8988T (cell line): ENCODE results near the gene HLA-F.
A peak's percentile ranks its signal among the peaks of the same experiment; 100 is the strongest.

ENCODE experiments used
- DNase-seq: peaks from one replicate; pipeline ENCODE4 v3.0.0; 2011

HLA-F gene

GRCh38 chr6:29723262-29723665 is at the start of gene HLA-F:
HLA-F (plus strand) TSS chr6:29723434; CDS start chr6:29723464, 30 bp downstream.
- DNase-seq: peak; percentile 68

- DNase-seq: no peak
These were observed 49.2 kb upstream of the HLA-F start for GRCh38 chr6:29674008-29674407.

DNA sequence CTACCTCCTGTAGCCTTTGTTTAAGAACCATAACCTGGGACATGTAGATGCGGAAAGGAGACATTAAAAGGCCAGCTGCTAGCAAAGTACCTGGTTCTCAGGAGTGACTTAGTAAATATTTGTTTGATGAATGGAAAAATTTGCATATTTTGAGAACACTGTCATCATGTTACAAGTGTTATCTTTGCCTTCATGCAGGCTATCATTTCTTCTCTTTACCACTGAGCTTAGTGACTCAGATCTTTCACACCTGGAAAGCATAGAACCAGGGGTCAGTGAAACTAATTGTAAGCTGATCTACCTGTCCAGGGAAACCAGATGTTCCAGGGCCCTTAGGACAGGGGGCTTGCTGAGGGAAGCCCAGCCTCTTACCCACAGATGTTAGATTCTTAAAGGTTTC is 47.7 kb upstream of the HLA-F start:
- DNase-seq: no peak

GRCh38 chr6:29676981-29677601 is 46.1 kb upstream of the HLA-F start:
- DNase-seq: no peak

- DNase-seq: no peak
These were observed 45.1 kb upstream of the HLA-F start for GRCh38 chr6:29678114-29678513.

DNA sequence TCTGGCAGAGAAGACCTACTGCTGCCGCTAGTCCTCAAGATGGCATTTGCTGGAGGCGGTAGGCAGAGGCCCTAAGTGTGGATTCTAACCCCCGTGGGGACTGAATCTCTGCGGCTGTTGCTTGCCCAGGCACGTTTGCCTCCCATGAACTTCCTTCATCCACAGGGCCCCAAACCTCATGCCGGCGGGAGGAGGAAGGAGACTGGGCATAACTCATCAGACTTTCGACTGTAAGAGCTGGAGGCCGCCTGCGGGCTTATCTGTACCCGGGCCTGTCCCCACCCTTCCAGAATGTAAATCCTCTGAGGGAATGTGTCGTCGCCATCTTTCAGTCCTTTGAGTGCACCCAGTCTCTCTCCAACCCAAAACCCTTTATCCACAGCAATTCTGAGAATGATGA is 43.3 kb upstream of the HLA-F start:
- DNase-seq: no peak

DNA sequence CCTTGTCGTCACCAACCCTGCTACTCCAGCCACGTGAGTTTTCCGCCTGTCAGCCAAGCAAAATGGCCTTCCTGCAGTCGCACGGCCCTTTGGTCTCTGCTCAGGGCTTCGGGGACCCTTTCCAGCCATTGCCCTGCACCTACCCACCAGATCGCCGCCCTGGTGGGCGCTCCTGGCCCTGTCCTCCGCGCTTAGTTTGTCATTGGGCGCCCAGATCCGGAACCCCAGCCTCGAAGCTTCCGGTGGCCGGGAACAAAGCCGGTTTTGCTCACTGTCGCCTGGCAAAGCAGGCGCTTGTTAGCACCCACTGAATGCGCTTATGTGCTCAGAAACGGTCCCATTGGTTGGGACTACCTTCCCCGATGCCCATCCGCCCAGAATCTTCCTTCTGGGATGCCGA is 42.8 kb upstream of the HLA-F start:
- no peak for DNase-seq

GRCh38 chr6:29680904-29681303 is 42.3 kb upstream of the HLA-F start, which contains the start of gene ZFP57:
ZFP57 (minus strand) TSS chr6:29681152; CDS start chr6:29677003, 4,149 bp downstream.
- DNase-seq: no peak

DNA sequence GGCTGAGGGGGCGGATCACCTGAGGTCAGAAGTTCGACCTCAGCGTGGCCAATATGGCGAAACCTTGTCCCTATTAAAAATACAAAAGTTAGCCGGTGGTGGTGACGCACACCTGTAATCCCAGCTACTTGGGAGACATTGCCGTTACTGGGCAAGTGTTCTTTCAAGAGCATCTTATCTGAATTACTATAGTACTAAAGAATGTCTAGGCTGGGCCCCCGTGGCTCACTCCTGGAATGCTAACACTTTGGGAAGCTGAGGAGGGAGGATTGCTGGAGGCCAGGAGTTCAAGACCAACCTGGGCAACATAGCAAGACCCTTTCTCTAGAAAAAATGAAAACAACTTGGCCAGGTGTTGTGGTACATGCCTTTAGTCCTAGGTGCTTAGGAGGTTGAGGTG is 41.4 kb upstream of the HLA-F start:
- DNase-seq: no peak

DNA sequence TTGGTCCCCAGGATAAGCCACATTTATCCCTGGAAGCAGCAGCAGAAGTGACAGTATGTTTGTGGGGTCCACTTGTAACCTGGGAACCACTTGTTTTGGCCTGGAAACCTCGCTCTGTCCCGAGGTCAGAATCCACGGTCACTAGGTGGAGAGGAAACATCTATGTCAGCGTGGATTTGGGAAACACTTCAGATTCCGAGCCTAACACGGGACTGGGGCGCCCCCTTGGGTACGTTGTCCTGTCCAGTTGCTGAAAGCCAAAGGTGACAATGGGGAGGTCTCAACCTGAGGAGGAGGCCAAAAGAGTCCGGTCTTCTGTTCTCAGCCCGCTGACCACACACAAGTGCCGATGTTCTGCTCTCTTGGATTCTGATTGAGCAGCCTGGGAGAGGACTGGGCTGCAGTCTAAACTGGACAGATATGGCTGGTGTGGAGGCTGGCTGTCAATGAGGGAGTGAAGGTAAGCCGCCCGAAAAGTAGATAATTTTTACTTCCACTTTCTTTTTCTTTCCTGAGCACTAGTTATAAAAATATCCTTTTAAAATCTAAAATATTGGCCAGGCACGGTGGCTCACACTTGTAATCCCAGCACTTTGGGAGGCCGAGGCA is 37.4 kb upstream of the HLA-F start:
- DNase-seq: no peak

- DNase-seq: no peak
These were observed 28.6 kb upstream of the HLA-F start for GRCh38 chr6:29694637-29695036.

DNA sequence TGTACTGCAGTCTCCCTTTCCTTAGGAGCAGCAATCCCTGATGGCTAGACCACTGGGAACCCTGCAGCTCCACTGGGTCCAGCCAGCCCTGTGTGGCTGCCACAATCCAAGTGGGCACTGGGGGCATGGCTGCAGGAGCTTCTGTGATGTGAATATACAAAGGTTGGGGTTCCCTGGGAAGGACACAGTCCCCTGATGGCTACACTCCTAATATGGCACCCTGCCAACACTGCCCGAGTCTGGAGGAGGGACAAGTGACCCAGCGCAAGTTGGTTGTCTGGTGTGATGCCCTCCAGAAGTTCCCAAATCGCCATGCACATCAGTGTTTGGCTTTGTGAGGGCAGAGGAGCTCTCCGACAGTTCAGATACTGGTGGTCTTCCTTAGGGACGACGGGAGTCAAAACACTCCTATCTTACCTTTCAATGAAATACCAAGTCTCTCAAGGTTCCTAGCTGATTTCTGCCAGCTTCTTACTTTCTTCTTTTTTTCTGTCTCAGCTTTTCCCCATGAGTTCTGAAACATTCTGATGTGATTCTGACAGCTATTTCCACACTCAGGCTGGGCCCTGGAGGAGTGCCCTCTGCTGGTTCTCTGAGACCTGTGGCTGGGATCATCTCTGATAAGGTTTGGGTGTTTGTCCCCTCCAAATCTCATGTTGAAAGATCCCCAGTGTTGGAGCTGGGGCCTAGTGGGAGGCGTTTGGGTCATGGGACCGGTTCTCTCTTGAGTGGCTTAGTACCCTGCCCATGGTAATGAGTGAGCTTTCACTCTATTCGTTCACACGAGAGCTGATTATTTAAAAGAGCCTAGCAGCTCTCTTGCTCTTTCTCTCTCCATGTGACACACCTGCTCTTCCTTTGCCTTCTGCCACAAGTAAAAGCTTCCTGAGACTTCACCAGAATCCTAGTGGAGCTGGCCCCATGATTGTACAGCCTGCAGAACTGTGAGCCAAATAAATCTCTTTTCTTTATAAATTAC is 26.8 kb upstream of the HLA-F start:
- no peak for DNase-seq

DNA sequence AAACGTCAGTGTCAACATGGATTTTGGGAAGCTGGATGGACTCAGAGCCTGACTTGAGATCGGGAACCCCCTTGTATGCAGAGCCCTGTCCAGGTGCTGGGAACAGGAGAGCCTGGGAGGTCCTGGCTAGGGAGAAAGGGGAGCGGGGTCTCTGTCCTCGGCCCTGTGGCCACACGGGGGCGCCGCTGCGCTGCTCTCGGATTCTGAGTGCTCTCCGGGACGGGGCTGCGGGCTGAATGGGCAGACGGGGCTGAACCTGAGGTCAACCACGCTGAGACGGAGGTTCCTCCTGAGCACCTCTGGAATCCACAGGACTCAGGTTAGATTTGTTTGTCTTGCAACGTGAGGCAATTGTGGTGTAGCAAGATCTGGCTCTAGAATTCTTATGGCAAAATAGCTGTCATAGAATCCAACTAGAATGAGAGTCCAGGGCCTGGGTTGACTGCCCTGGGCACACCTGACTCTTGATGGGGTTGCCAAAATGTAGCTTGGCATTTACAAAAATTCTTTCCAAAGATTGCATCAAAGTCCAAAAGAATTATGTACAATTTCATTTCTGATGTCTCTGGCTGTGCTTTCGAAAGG is 20.6 kb upstream of the HLA-F start:
- peak; percentile 76 for DNase-seq

DNA sequence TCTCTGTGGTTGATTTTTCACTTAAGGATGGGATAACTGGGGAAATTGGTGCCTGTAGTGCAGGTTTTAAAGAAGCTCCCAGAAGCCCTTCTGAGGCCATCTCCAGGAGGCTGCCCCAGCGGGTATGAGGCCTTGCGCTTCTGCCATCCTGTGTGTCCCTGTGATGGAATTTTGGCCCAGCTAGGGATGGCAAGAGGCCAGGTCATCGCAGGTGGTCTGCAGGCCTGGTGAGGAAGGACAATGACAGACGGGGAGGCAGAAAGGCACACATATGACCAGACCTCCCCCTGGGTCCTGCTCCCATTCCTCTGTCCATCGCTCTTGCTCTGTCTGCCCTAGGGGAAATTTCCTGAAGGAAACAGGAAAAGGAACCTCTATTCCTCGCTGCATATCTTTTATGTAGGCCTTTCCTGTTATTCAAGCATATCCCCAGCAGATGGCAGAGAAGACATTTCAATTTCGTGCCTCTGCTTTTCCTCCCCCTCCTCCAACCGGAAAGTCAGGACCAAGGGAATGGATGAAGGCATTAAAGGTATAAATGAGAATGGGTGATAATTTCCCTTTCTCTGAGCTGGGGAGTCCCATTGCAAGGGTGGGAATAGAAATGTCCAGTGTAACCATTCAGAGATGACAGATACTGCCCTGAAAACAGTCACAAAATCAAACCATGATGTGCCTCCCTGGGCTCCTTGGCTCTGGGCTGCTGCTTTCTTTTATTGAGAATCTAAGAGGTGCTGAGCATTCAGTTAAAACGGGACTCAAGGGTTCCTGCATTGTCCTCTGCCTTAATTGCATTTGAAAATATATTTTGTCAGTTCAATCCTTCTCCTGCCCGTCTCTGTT is 17.6 kb upstream of the HLA-F start:
- peak; percentile 33 for DNase-seq

- DNase-seq: no peak
These were observed 14.6 kb upstream of the HLA-F start for GRCh38 chr6:29708432-29709179.

- no peak for DNase-seq
These were observed 14.0 kb upstream of the HLA-F start for GRCh38 chr6:29709188-29709587.

DNA sequence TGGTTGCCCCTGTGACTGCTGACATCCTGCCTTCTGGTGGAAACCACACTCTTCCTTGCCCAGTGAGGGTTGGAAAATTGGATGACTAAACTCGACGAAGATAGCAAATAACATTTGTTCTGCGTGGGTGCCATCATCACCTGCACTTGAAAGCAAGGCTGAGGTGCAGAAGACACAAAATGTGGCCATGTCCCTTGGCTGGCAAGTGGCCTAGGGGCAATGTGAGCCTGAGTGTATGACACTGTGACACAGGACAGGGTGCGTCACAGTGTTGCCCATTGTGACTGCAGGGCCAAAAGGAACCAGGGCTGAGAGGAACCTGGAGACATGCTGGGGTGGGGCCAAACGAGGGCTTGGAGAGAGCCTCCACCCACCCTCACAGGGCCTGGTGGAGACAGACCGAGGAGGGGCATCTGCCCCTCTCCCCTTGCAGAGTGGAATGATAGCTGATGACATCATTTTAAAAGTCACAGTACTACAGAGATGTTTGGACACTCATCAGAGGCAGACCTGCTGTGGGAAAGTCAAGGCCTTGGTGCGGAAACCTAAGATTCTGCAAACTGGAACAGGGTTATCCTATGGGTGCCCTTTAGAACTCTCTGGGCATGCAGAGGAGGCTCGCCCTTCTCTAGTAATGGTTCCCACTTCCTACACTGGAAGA is 12.8 kb upstream of the HLA-F start:
- DNase-seq: no peak

DNA sequence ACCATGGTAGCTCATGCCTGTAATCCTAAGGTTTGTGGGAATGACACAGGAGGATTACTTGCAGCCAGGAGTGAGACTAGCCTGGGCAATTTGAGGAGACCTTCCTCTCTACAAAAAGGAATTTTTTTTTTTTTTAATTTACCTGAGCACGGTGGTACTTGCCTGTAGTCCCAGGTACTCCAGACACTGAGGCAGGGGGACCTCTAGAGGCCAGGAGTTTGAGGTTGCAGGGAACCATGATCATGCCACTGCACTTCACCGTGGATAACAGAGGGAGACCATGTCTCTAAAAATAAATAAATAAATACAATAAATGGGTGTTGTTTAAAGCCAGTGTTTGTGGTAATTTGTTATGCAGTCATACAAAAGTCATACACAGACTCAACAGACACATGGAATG is 2.4 kb upstream of the HLA-F start:
- DNase-seq: no peak

- no peak for DNase-seq
These were observed 693 bp downstream of the HLA-F start for GRCh38 chr6:29723666-29724588.
